ENCODE measurements around the gene ALPI. TPM values are rescaled to one million over a fixed set of nuclear protein-coding genes. Genes with fewer than 3 reads are reported as not detected.
"Not testable (repeated sequence)": the region's sequence is repeated elsewhere in the genome, so short reads cannot be mapped to it uniquely, and the experiment has no call there.

Gene ALPI
- total RNA-seq, 1 donor, result not detected

- H3K4me3 ChIP-seq (ENCODE audit: insufficient read depth, low read length), result no peak overlapping the region
- H3K79me2 ChIP-seq (ENCODE audit: insufficient read depth, low read length), result no peaks in the 10 kb centered on the region
- TF ChIP-seq CTCF (IDR thresholded peaks at IDR 0.05; ENCODE audit: extremely low read depth, low read depth, low read length), result no peak
- H3K4me1 ChIP-seq (ENCODE audit: insufficient read depth, low read length), result no peaks in the 10 kb centered on the region
- no peak overlapping the region for H2AFZ ChIP-seq (ENCODE audit: low read length)
- H4K20me1 ChIP-seq (ENCODE audit: insufficient read depth, low read length), result no peaks in the 10 kb centered on the region
- no peak overlapping the region for H3K27ac ChIP-seq (ENCODE audit: low read depth, low read length)
- no peaks in the 10 kb centered on the region for H3K27me3 ChIP-seq (ENCODE audit: insufficient read depth, low read length)
- no peaks in the 10 kb centered on the region for H3K36me3 ChIP-seq (ENCODE audit: insufficient read depth, low read length)
- peak; percentile 72 for DNase-seq (ENCODE audit: insufficient read length, low spot score, missing footprints)
- H3K9me3 ChIP-seq (ENCODE audit: low read depth, low read length), result no peaks in the 10 kb centered on the region
- no peak overlapping the region for H3K4me2 ChIP-seq (ENCODE audit: insufficient read depth, low read length)
These were observed 8.2 kb upstream of the ALPI start for GRCh38 chr2:232447638-232448303.

DNA sequence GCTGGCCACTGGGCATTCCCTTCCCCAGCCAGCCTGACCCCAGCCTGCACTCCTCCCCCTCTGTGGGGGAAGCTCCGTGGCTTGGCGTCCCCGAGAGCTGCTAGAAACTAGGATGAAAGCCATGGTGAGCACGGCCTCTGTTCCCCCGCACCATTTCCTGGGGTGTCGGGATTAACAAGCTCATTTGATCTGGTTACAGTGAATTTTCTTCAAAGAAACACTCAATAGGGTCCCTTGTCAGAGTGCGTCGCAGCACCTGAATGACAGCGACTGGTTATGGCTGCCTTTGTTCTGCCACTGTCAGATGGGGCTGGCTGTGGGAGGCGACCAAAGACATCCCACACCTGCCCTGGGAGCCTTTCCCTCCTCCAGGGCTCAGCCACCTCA, 7.7 kb upstream of the ALPI start:
- Histone ChIP-seq H4K20me1 (ENCODE audit: insufficient read depth, low read length) (no peaks in the 10 kb centered on the region), H3K4me1 (ENCODE audit: insufficient read depth, low read length) (no peaks in the 10 kb centered on the region), H3K4me2 (ENCODE audit: insufficient read depth, low read length) (no peak overlapping the region), H3K27ac (ENCODE audit: low read depth, low read length) (no peak overlapping the region), H2AFZ (ENCODE audit: low read length) (no peak overlapping the region), H3K27me3 (ENCODE audit: insufficient read depth, low read length) (peaks cover 2% of the 10 kb centered on the region), H3K79me2 (ENCODE audit: insufficient read depth, low read length) (no peaks in the 10 kb centered on the region), H3K4me3 (ENCODE audit: insufficient read depth, low read length) (no peak overlapping the region), H3K9me3 (ENCODE audit: low read depth, low read length) (no peaks in the 10 kb centered on the region), H3K36me3 (ENCODE audit: insufficient read depth, low read length) (no peaks in the 10 kb centered on the region)
- DNase-seq (ENCODE audit: insufficient read length, low spot score, missing footprints), result no peak
- TF ChIP-seq CTCF (IDR thresholded peaks at IDR 0.05; ENCODE audit: extremely low read depth, low read depth, low read length), result no peak

DNA sequence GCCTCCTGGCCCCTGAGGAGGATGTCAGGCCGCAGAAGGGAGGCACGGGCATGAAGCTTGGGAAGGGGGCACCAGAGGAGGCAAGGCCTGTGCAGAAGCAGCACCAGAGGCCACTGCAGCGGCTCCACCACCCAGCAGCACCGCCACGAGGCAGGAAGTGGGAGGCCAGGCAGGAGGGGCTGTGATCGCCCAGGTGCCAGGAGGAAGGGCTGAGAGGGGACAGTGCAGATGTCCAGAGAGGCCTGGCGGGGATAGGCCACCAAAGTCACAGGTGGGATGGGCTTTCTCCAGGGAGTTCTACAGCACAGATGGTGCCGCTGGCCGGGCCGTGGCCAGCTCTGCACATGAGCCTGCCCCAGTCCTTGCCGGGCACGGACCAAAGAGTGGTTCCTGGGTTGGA, 6.0 kb upstream of the ALPI start:
- Histone ChIP-seq H4K20me1 (ENCODE audit: insufficient read depth, low read length) (no peaks in the 10 kb centered on the region), H3K79me2 (ENCODE audit: insufficient read depth, low read length) (no peaks in the 10 kb centered on the region), H3K4me2 (ENCODE audit: insufficient read depth, low read length) (no peak overlapping the region), H3K4me3 (ENCODE audit: insufficient read depth, low read length) (no peak overlapping the region), H3K9me3 (ENCODE audit: low read depth, low read length) (no peaks in the 10 kb centered on the region), H3K27me3 (ENCODE audit: insufficient read depth, low read length) (peaks cover 4% of the 10 kb centered on the region), H2AFZ (ENCODE audit: low read length) (no peak overlapping the region), H3K27ac (ENCODE audit: low read depth, low read length) (no peak overlapping the region), H3K4me1 (ENCODE audit: insufficient read depth, low read length) (no peaks in the 10 kb centered on the region), H3K36me3 (ENCODE audit: insufficient read depth, low read length) (no peaks in the 10 kb centered on the region)
- no peak for TF ChIP-seq CTCF (IDR thresholded peaks at IDR 0.05; ENCODE audit: extremely low read depth, low read depth, low read length)
- DNase-seq (ENCODE audit: insufficient read length, low spot score, missing footprints), result no peak

DNA sequence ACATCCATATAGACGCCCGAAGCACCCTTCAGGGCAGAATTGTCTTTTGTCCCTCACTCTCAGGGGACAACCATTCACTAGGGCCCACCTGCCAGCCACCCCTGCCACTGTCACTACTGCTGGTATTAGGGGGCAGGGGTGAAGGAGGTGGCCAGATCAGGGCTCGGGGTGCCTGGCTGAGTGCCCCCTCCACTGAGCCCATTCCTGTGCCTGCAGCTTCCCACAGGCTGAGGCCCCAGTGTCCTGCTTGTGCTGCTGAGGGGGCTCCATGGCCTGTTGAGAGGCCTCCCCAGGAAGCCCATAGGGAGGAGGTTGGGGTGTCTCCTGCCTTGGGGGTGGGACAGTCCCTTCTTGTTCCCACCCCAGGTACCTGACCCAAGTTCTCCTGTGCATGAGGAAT, 4.3 kb upstream of the ALPI start:
- not testable (repeated sequence) for H3K9me3 ChIP-seq (ENCODE audit: low read depth, low read length); H3K4me3 ChIP-seq (ENCODE audit: insufficient read depth, low read length); H3K79me2 ChIP-seq (ENCODE audit: insufficient read depth, low read length); DNase-seq (ENCODE audit: insufficient read length, low spot score, missing footprints); H3K27ac ChIP-seq (ENCODE audit: low read depth, low read length); H2AFZ ChIP-seq (ENCODE audit: low read length); H3K4me1 ChIP-seq (ENCODE audit: insufficient read depth, low read length); H4K20me1 ChIP-seq (ENCODE audit: insufficient read depth, low read length); H3K36me3 ChIP-seq (ENCODE audit: insufficient read depth, low read length); H3K27me3 ChIP-seq (ENCODE audit: insufficient read depth, low read length); H3K4me2 ChIP-seq (ENCODE audit: insufficient read depth, low read length)
